OCI-LY1 (cell line): Measurements from ENCODE around the gene NTSR1.

Experiments
- H2AFZ ChIP-seq: fragments of 200-600 bp; sonication (generic), shearing (Covaris generic); 2 replicates; pipeline ENCODE4 v1.6.0; 2014; ENCODE audit warnings: antibody characterized with exemption, mild to moderate bottlenecking, low read length
- H3F3A ChIP-seq: fragments of 200-600 bp; sonication (generic), shearing (Covaris generic); 2 replicates; pipeline ENCODE4 v1.6.0; 2014; ENCODE audit warnings: mild to moderate bottlenecking, antibody characterized with exemption, low read length, moderate library complexity; ENCODE audit not compliant: insufficient read depth
- H3K27ac ChIP-seq: fragments of 200-600 bp; sonication (generic); 2 replicates; pipeline ENCODE4 v1.5.1; 2014; ENCODE audit warnings: low read length, mixed run types, mild to moderate bottlenecking, low read depth; ENCODE audit not compliant: poor library complexity, severe bottlenecking
- H3K27me3 ChIP-seq: fragments of 200-600 bp; sonication (generic); 2 replicates; pipeline ENCODE4 v1.6.0; 2014; ENCODE audit warnings: antibody characterized with exemption, mild to moderate bottlenecking, low read length, moderate library complexity; ENCODE audit not compliant: insufficient read depth
- H3K36me3 ChIP-seq: fragments of 200-600 bp; sonication (generic); 2 replicates; pipeline ENCODE4 v1.6.1; 2014; ENCODE audit warnings: mild to moderate bottlenecking, antibody characterized with exemption, low read length, moderate library complexity, mixed read lengths; ENCODE audit not compliant: insufficient read depth
- H3K4me1 ChIP-seq: fragments of 200-600 bp; sonication (generic); 2 replicates; pipeline ENCODE4 v1.5.1; 2014; ENCODE audit warnings: mild to moderate bottlenecking, low read length, moderate library complexity; ENCODE audit not compliant: insufficient read depth, severe bottlenecking
- H3K4me2 ChIP-seq: fragments of 200-600 bp; sonication (generic), shearing (Covaris generic); 2 replicates; pipeline ENCODE4 v1.6.1; 2014; ENCODE audit warnings: low read length
- H3K4me3 ChIP-seq: fragments of 200-600 bp; sonication (generic); 2 replicates; pipeline ENCODE4 v1.5.1; 2014; ENCODE audit warnings: low read length, low read depth, mild to moderate bottlenecking, mixed read lengths; ENCODE audit not compliant: poor library complexity, severe bottlenecking
- H3K79me2 ChIP-seq: fragments of 200-600 bp; shearing (Covaris generic); 2 replicates; pipeline ENCODE4 v1.6.1; 2016; ENCODE audit warnings: mixed run types, low read length, mixed read lengths; ENCODE audit not compliant: insufficient read depth
- H3K9ac ChIP-seq: fragments of 200-600 bp; sonication (generic), shearing (Covaris generic); 2 replicates; pipeline ENCODE4 v1.6.1; 2014; ENCODE audit warnings: mild to moderate bottlenecking, low read length, mixed read lengths
- H3K9me2 ChIP-seq: fragments of 200-600 bp; sonication (generic), shearing (Covaris generic); 2 replicates; pipeline ENCODE4 v1.6.1; 2014; ENCODE audit warnings: low read depth, mild to moderate bottlenecking, low read length, mixed read lengths
- H3K9me3 ChIP-seq: fragments of 200-600 bp; shearing (Covaris generic); 2 replicates; pipeline ENCODE4 v1.6.1; 2014; ENCODE audit warnings: low read length, mixed read lengths
- H4K20me1 ChIP-seq: fragments of 200-600 bp; sonication (generic), shearing (Covaris generic); 2 replicates; pipeline ENCODE4 v1.6.0; 2016; ENCODE audit warnings: mild to moderate bottlenecking, low read length; ENCODE audit not compliant: insufficient read depth
- EZH2 ChIP-seq: fragments of 200-600 bp; sonication (generic), shearing (Covaris generic); IDR thresholded peaks from 2 replicates; pipeline ENCODE4 v1.8.0; 2017; ENCODE audit warnings: borderline replicate concordance, mixed run types, mild to moderate bottlenecking, antibody characterized with exemption, low read length, moderate library complexity, mixed read lengths
- TF ChIP-seq, protein P1 (sequence below): fragments of 200-600 bp; sonication (generic), shearing (Covaris generic); IDR thresholded peaks from 2 replicates; pipeline ENCODE4 v1.5.1; 2017; ENCODE audit warnings: mild to moderate bottlenecking, antibody characterized with exemption, low read length, moderate library complexity, mixed read lengths

NTSR1 gene

GRCh38 chr20:62805711-62806382, 97.2 kb downstream of the NTSR1 start:
- peak overlapping the region; percentile 86 for H3K4me3 ChIP-seq
- H3K4me2 ChIP-seq: peak overlapping the region; percentile 99
- H3K27me3 ChIP-seq: no peaks in the 10 kb centered on the region
- H3K4me1 ChIP-seq: peaks cover 33% of the 10 kb centered on the region
- no peaks in the 10 kb centered on the region for H3K9me2 ChIP-seq
- peaks cover 50% of the 10 kb centered on the region for H3K36me3 ChIP-seq
- peaks cover 9% of the 10 kb centered on the region for H3K79me2 ChIP-seq
- H3K27ac ChIP-seq: peak overlapping the region; percentile 23
- no peak for TF ChIP-seq EZH2
- TF ChIP-seq, protein P1, sequence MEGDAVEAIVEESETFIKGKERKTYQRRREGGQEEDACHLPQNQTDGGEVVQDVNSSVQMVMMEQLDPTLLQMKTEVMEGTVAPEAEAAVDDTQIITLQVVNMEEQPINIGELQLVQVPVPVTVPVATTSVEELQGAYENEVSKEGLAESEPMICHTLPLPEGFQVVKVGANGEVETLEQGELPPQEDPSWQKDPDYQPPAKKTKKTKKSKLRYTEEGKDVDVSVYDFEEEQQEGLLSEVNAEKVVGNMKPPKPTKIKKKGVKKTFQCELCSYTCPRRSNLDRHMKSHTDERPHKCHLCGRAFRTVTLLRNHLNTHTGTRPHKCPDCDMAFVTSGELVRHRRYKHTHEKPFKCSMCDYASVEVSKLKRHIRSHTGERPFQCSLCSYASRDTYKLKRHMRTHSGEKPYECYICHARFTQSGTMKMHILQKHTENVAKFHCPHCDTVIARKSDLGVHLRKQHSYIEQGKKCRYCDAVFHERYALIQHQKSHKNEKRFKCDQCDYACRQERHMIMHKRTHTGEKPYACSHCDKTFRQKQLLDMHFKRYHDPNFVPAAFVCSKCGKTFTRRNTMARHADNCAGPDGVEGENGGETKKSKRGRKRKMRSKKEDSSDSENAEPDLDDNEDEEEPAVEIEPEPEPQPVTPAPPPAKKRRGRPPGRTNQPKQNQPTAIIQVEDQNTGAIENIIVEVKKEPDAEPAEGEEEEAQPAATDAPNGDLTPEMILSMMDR: no peak
- no peaks in the 10 kb centered on the region; the same call in 1 of the 2 replicates for H3F3A ChIP-seq
- peak overlapping the region; percentile 89 for H3K9ac ChIP-seq
- no peaks in the 10 kb centered on the region for H4K20me1 ChIP-seq
- no peak overlapping the region for H2AFZ ChIP-seq
- H3K9me3 ChIP-seq: no peaks in the 10 kb centered on the region

DNA sequence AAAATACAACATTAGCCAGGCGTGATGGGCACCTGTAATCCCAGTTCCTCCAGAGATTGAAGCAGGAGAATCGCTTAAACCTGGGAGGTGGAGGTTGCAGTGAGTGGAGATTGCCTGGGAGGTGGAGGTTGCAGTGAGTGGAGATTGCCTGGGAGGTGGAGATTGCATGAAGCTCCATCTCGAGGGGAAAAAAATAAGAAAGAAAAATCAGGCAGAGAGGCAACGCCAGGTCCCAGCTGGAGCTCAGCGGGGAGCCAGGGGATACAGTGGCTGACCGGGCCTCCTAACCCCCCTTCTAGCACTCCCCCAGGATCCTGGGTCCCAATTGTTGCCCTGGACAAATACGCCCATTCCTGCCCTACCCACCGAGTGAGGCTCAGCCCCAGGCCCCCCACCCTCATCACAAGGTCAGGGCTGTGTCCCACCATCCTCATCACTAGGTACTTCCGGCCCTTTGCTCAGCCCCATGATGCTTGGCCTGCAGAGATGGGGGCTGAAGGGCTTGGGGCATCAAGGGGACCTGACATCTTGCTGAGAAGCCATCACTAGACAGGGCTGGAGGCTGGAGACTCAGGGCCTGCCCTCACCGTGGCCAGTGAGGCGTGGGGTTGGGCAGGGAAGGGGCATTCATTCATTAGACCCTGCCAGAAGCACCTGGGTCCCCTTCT, 97.9 kb downstream of the NTSR1 start:
- H3K4me2 ChIP-seq: peak overlapping the region; percentile 99
- H3K9me3 ChIP-seq: no peaks in the 10 kb centered on the region
- H3K9me2 ChIP-seq: no peaks in the 10 kb centered on the region
- no peak overlapping the region for H2AFZ ChIP-seq
- H4K20me1 ChIP-seq: no peaks in the 10 kb centered on the region
- H3K4me1 ChIP-seq: peaks cover 33% of the 10 kb centered on the region
- H3K27ac ChIP-seq: peak overlapping the region; percentile 23
- H3F3A ChIP-seq: no peaks in the 10 kb centered on the region; the same call in 1 of the 2 replicates
- TF ChIP-seq, protein P1: no peak
- TF ChIP-seq EZH2: no peak
- H3K79me2 ChIP-seq: peaks cover 9% of the 10 kb centered on the region
- peaks cover 50% of the 10 kb centered on the region for H3K36me3 ChIP-seq
- no peaks in the 10 kb centered on the region for H3K27me3 ChIP-seq
- H3K9ac ChIP-seq: peak overlapping the region; percentile 89; the same call in 1 of the 2 replicates
- peak overlapping the region; percentile 86 for H3K4me3 ChIP-seq

DNA sequence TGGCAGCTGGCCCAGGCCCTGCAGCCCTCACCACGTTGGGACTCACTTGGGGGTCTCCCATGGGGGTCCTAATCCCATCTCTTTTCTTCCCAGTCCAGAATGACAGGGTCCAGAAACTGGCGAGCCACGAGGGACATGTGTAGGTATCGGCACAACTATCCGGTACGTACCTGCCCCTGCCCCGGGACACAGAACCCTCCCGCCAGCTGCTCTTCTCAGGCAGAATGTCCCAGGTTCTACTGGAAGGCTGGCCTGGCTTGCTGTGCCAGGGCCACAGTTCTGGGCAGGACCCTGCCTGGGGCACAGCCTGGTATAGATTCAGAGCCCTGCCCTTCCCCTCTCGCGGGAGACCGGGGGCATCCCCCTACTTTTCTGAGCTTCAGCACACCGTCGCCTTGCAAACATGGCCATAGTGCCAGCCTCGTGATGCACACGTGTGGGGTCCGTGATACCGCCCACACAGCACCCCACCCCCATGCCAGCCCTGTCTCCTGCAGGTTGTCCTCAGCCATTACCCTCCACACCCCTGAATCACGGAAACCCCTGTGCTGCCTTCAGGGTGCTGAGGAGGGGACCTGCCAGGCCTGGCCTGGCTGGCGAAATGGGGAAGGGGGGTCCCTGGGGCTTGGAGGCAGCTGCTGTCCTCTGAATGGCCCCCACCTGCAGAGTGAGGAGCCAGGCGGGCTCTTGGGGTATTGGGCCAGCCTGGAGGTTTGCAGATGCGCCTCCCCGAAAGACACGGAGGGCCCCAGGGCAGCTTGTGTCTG, 99.0 kb downstream of the NTSR1 start:
- Histone ChIP-seq H3K27me3 (no peaks in the 10 kb centered on the region), H3K9me2 (no peaks in the 10 kb centered on the region), H3K4me3 (no peak overlapping the region), H3K79me2 (peaks cover 9% of the 10 kb centered on the region), H3K4me1 (peaks cover 33% of the 10 kb centered on the region), H3K4me2 (no peak overlapping the region), H3K27ac (peak overlapping the region; percentile 19), H3K9ac (no peak overlapping the region; the same call in 1 of the 2 replicates), H3K36me3 (peaks cover 59% of the 10 kb centered on the region), H3K9me3 (no peaks in the 10 kb centered on the region), H4K20me1 (no peaks in the 10 kb centered on the region), H2AFZ (no peak overlapping the region), H3F3A (no peaks in the 10 kb centered on the region; the same call in 1 of the 2 replicates)
- TF ChIP-seq EZH2: no peak
